Nephron progenitor cell (in vitro differentiated cells): Measurements from ENCODE around the gene TMEM167A.

Experiments
- DNase-seq: peaks from one replicate; pipeline ENCODE4 v3.0.0; 2021
- H3K27ac Mint-ChIP-seq: 2 replicates; pipeline ENCODE4 v1.8.0; 2021; ENCODE audit warnings: mild to moderate bottlenecking, moderate library complexity, mixed read lengths
- H3K27me3 Mint-ChIP-seq: 2 replicates; pipeline ENCODE4 v1.8.0; 2021; ENCODE audit warnings: mild to moderate bottlenecking, low read depth, mixed read lengths; ENCODE audit not compliant: poor library complexity
- H3K36me3 Mint-ChIP-seq: 2 replicates; pipeline ENCODE4 v1.8.0; 2021; ENCODE audit warnings: low read depth, mixed read lengths
- H3K4me1 Mint-ChIP-seq: 2 replicates; pipeline ENCODE4 v1.8.0; 2021; ENCODE audit warnings: mixed read lengths
- H3K4me3 Mint-ChIP-seq: 2 replicates; pipeline ENCODE4 v1.8.0; 2021; ENCODE audit warnings: mild to moderate bottlenecking, moderate library complexity, mixed read lengths
- H3K9me3 Mint-ChIP-seq: 2 replicates; pipeline ENCODE4 v1.8.0; 2021; ENCODE audit warnings: mild to moderate bottlenecking, moderate library complexity, mixed read lengths
- TF ChIP-seq, protein P1 (sequence below): fragments of 200-600 bp; sonication (generic); IDR thresholded peaks from 2 replicates; pipeline ENCODE4 v1.5.0; 2021; ENCODE audit warnings: antibody characterized with exemption

The TMEM167A gene

GRCh38 chr5:83099445-83099844 is 22.3 kb upstream of the TMEM167A start:
- TF ChIP-seq, protein P1, sequence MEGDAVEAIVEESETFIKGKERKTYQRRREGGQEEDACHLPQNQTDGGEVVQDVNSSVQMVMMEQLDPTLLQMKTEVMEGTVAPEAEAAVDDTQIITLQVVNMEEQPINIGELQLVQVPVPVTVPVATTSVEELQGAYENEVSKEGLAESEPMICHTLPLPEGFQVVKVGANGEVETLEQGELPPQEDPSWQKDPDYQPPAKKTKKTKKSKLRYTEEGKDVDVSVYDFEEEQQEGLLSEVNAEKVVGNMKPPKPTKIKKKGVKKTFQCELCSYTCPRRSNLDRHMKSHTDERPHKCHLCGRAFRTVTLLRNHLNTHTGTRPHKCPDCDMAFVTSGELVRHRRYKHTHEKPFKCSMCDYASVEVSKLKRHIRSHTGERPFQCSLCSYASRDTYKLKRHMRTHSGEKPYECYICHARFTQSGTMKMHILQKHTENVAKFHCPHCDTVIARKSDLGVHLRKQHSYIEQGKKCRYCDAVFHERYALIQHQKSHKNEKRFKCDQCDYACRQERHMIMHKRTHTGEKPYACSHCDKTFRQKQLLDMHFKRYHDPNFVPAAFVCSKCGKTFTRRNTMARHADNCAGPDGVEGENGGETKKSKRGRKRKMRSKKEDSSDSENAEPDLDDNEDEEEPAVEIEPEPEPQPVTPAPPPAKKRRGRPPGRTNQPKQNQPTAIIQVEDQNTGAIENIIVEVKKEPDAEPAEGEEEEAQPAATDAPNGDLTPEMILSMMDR, result no peak
- no peak overlapping the region for H3K27ac Mint-ChIP-seq
- H3K4me1 Mint-ChIP-seq, result peaks cover 42% of the 10 kb centered on the region
- H3K9me3 Mint-ChIP-seq, result peaks cover 12% of the 10 kb centered on the region
- no peak for DNase-seq
- peaks cover 14% of the 10 kb centered on the region for H3K36me3 Mint-ChIP-seq
- H3K4me3 Mint-ChIP-seq, result no peak overlapping the region
- no peaks in the 10 kb centered on the region for H3K27me3 Mint-ChIP-seq

- Mint-ChIP-seq H3K4me1 (peaks cover 42% of the 10 kb centered on the region), H3K27me3 (no peaks in the 10 kb centered on the region)
These were observed 21.8 kb upstream of the TMEM167A start for GRCh38 chr5:83099001-83099400.

GRCh38 chr5:83097689-83098231 is 20.6 kb upstream of the TMEM167A start:
- Mint-ChIP-seq H3K27me3 (no peaks in the 10 kb centered on the region), H3K36me3 (peaks cover 31% of the 10 kb centered on the region), H3K9me3 (peaks cover 29% of the 10 kb centered on the region), H3K4me3 (no peak overlapping the region), H3K27ac (peak overlapping the region; percentile 0), H3K4me1 (peaks cover 41% of the 10 kb centered on the region)
- TF ChIP-seq, protein P1, result no peak
- no peak for DNase-seq

More at GRCh38 chr5:83099001-83099400, 21.8 kb upstream of the TMEM167A start:
- Mint-ChIP-seq H3K36me3 (peaks cover 19% of the 10 kb centered on the region), H3K4me3 (no peak overlapping the region), H3K27ac (no peak overlapping the region), H3K9me3 (peaks cover 16% of the 10 kb centered on the region)
- TF ChIP-seq, protein P1, result no peak
- DNase-seq, result no peak

GRCh38 chr5:83096660-83097339 is 19.6 kb upstream of the TMEM167A start:
- TF ChIP-seq, protein P1, result no peak
- Mint-ChIP-seq H3K27ac (no peak overlapping the region), H3K4me3 (no peak overlapping the region), H3K27me3 (no peaks in the 10 kb centered on the region), H3K9me3 (peaks cover 38% of the 10 kb centered on the region), H3K4me1 (peaks cover 33% of the 10 kb centered on the region), H3K36me3 (peaks cover 41% of the 10 kb centered on the region)
- no peak for DNase-seq

DNA sequence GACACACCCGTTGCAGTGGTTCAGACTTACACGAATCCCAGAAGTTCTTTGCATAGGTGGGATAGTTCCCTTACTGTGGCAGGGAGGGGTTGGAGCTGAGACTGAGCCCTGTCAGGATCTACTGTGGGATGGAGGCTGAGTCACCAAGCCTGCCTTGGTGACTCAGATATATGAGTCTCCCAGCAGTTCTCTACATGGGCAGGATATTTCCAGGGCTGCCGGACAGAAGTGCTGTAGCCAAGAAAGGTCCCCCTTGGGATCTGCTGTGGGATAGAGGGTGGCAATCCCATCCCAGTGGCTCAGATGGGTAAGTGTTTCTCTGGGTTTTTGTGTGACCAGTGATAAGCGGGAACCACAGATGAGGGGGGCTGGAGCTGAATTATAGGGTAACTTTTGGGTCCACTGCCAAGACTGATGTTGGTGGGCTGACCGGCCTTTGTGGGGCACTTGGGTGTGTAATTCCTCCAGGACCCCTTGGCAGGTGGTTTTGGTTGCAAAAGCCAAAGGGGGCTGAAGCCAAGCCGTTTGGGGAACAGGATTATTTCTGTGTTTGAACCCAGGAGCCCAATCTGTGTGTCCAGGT is 18.9 kb upstream of the TMEM167A start:
- Mint-ChIP-seq H3K36me3 (peaks cover 48% of the 10 kb centered on the region), H3K27ac (peak overlapping the region; percentile 54), H3K4me1 (peaks cover 27% of the 10 kb centered on the region), H3K4me3 (no peak overlapping the region), H3K9me3 (peaks cover 46% of the 10 kb centered on the region), H3K27me3 (peaks cover 4% of the 10 kb centered on the region)
- TF ChIP-seq, protein P1, result no peak
- no peak for DNase-seq
